NOMO-1 (cell line): ENCODE measurements around the gene GLRX.
"Not testable (repeated sequence)": the region's sequence is repeated elsewhere in the genome, so short reads cannot be mapped to it uniquely, and the experiment has no call there.

Experiments
- DNase-seq, 2 experiments: peaks; one replicate each; lab custom pipeline; 2025; ENCODE audit not compliant: unreplicated experiment in 2 of 2; lab: John Stamatoyannopoulos, UW

Gene GLRX

DNA sequence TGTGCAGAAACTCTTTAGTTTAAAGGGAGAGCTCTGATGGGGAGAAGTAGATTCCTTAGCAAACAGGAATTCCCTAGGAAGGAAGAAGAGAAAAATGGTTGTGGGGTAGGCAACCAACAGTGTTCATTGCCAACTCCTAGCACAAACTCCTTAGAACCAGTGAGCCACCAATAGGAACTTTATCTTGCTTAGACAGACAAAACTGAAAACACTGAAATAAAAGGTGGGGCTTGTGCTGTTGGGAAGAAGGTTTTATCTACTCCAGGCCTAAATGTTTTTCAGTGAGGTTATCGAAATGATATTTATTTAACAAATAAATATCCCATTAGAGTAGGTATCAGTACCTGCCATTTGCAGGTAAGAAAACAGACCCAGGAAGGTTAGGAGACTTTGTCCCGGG, 7.7 kb upstream of the GLRX start:
- DNase-seq = no peak

DNA sequence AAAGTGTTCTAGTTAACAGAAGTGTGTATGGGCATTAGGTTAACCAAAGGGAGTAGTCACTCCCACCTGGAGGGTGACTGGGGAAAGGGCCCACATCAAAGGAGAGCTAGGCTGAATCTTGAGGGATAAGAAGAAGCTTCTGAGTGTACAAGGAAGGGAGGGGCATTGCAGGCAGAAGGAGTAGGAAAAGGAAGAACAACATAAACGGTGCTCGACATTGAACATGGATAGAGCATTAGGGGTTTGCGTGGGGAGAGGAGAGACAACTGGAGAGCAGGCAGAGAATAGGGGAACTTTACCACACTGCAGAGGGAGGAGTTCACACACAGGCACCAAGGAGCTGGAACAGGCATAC, 5.3 kb upstream of the GLRX start:
- no peak for DNase-seq

DNA sequence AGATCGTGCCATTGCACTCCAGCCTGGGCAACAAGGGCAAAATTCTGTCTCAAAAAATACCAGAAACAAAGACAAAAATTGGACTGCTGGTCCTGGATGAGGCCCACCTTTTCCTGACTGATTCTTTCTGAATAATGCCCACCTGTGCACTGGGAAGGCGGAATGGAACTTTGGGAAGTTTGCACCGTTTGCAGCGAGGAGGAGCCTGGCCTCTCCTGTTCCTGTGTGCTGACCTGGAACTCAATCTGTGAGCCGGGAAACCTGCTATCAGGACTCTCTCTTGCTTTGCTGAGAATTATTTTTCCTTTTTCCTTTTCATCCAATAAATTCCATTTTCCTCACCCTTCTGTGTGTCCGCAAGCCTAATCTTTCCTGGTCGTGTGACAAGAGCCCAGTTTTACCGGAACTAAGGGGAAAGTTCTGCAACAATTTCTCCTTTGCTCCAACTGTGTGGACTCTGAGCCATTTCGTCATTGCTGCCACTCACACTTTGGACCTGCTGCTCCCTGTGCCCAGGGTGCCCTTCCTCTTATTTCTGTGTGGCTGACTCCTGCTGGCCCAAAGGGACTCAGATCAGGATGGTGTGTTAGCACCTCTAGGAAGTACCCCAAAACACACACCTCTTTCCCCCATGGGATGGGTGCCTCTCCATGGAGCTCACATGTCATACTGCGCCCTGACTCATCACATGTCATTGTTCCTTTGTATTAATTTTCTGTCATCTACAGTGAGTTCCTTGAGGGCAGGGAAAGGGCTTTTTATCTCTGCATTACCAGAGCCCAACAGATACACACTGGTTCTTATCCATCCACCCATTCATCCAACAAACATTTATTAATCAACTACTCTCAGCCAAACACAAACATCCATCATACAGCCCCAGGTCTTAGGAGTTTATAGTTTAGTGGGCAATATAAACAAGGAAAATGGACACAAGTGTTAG, 4.7 kb upstream of the GLRX start:
- no peak for DNase-seq

DNA sequence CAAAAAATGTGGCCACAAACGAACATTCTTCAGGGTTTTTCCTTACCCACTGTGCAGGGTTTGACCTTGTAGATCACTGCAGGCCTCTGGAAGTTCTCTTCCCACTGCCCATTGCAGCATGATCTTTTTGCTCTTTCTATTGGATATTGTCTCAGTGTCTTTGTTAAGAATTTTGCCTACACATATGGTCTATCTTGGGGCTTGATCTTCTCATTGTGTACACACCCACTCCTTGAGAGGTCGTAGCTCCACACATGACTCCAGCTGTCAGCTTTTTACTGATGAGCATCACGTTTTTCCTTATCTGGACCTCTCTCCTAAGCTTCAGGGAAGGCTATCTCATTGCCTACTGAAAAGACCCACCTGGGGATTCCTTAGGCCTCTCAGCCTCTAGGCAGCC, 3.0 kb upstream of the GLRX start:
- DNase-seq = no peak

DNA sequence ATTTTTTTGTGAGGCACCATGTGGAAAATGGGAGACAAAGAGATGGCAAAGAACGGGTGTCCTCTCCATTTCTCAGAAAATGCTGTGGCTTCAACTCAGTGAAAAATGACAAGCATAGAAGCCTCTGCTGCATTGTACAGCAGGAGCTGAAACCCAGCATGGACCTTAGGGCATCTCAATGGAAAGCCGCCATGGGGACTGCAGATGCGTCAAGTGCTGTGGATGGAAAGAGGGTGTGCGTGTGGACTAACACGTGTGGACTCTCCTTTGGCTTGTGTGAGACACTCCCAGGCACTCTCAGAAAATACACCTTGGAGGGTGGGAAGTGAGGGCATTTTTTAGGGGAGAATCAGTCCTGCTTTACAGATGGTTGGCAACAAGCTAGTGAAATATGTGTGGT, 2.2 kb upstream of the GLRX start:
- DNase-seq = no peak

DNA sequence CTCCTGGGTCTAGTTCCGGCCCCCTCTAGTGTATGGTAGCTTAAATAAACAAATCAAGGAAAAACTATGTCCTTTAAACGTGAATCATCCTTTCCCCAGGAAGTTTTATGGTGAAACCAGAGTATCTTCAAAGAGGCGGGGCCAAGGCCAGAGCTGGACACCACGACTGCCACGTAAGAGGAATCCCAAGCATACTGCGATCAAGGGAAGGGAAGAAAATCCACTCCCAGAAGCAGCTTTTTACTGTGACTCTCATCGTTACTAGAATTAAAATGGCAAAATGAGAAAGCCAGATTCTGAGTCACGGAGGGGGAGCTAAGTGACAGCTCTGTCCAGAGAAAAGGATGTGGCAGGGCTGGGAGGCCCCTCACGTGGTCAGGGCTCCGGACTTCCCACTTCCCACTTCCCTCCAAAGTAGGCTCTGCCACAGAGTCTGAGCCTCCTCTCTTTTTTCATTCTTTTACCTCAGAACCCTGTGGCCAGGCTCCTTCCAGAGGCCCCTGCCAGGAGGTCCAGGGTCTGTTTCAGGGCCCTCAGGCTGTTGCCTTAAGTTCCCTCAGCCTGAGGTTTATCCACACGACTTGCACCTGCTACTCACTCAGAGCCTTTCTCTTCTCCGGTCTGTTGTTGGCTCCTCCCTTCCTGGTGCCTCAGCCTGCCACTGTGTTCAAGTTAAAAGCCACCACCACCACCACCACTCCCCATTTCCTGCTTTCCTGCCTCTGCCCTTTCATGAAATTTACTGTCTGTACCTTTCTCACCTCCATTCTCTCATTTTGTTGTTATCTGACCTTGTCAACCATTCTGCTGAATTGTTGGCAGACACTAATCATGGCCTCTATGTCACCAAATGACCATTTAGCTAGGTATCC, 1.4 kb upstream of the GLRX start:
- peak; percentile 78 for DNase-seq

DNA sequence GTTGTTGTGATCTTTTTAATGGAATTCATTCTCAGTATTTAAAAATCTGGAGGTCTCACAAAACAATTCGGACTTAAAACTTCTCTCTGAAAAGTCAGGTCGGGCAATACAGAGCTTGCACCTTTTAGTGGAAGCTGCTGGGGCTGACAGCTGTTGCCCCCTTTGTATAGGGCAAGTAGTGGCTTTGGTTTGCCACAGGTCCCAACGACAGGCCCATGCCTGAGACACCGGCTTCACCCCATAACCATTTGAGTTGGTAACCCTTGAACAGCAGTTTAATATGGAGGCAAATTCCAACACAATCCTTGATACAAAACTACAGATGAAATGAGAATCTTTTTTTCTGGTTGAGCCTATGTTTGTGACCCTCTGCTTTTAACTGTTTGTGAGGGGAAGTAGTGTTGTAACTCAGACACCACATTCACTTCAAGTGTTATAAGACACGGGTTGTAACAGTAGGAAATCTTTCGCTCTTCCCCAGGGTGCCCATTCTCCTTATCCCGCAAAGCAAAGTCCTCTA, 752 bp upstream of the GLRX start:
- DNase-seq = peak in 1 of 2 experiments; percentile 50

DNA sequence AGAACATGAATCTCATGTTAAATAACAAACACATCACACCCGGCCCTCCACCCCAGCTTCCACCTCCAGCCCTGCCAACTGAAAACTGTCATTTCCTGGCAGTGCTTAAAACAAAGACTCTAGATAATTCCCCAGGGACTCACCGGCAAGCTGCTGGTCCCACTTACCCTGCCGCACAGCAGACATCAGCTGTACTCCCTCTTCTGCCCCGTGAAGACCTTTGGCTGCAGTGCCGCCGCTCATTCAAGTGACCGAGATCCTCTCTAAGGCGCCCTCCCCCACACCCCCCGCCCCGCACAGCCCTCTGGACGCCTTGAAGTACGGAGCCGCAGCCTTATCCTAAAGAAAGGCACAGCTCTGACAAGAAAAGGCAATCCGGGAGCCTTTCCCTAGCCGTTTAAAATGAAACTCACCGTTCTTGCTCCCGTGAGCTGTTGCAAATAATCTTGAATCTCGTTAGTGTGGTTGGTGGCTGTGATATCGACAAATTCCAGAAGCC, 434 bp downstream of the GLRX start:
- peak; percentile 31 to 37 for DNase-seq

DNA sequence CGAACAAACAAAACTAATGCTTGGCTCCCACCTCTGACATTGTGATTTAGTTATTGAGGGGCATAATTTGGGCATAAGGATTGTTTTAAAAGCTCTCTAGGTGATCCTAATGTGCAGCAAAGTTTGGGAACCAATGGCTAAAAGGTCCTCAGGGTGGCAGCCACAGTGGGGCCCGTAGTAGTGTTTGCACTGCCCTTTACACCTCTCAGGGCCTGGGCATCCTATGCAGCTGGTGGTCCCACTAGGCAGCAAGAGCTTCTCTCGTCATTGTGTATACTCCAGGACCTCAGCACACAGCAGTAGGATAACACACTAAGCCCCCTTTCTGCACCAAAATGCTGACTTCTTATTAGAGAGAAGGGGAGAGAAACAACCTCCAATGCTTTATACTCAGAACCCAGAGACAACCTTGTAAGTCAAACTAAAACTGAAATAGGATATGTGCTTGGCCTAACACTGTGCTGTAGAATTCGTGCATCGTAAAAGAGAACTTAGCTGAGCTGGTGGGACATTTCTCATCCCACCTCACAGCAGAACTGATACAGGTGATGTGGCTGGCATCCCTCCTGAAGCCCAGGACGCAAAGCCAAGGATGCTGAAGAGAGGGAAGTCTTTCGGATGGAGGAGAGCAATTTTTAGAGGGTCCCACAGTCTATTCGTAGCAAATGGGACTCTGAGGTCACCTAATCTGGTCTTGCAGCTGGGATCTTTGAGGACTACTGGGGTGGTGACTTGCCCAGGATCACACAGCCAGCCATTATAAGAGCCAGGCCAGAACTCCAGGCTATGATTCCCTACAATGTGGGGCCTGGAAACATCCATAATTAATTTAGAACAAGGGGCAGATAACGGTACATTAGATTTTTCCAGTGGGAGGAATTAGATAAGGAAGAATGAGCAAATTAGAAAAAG, 1.2 kb downstream of the GLRX start:
- no peak for DNase-seq

DNA sequence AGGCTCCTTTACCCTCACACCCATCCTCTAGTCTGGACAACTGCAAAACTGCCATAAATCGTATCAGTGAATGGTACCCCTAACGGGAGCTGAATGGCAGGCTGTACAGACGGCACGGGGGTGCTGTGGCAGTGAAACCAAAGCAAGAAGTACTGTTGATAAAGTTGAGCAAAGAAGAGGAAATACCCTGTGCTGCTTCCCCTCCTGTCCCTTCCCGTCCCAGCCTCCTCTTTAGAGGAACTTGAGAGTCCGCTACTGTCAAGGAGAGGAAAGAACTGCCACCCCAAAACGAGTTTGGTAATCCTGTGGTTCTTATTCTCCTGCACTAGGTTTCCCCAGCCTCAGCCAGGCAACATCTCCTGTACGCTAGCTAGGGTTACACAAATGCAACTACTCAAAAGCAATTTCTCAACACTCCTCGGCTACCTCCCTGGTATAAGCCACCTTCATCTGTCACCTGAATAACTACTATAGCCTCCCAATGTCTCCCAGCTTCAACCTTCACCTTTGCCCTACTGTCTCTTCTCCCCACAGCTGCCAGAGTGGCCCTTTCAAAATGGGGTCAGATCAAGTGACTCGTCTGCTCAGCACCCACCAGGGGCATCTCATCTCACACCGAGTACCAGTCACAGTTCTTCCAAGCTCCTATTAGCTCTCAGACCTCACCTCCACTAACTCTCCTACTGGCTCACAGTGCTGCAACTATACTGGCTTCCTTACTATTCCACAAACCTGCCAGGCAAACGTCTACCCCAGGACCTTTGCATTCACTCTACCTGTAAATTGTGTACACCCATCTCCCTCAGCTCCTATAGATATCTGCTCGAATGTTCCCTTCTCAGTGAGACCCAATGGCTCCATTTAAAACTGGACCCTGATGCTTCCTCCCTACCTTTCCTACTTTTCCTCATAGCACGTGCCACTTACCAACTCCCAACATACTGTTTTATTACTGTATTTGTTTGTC, 4.1 kb downstream of the GLRX start:
- peak; percentile 92 to 99 for DNase-seq

DNA sequence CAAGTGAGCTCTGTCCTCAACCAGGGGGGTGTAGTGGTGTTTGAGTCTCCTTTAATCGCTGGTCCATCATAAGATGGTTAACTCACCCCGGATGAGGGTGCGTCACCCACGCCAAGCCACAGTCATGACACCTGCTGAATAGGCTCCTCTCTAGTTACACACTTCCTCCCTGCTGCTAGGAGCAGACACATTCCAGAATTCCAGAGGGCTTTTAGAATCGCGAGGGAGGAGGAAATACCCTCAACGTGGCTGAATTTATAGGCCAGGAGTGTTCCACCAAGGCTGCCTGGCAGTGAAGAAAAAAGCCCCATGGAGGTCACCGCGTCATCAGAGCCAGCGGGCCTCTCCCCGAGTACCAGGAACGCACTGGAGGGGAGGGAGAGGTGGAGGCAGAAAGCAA, 5.1 kb downstream of the GLRX start:
- no peak for DNase-seq

DNA sequence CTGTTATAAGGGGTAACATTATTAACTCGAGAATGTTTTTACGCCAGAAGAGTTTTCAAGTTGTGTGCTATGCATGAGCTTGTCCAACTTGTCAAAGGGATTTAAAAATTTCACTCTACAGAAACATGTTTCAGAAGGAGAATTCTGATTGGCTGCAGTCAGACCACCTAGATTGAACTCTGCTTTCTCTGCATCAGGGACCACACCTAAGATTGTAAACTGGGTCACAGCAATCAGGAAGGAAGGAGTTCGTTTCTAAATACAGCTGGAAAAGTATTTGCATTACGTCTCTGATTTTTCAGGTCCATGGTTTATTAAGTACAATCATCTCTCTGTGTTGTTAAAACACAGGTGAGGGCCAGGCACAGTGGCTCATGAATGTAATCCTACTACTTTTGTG, 5.8 kb downstream of the GLRX start:
- DNase-seq = no peak

DNA sequence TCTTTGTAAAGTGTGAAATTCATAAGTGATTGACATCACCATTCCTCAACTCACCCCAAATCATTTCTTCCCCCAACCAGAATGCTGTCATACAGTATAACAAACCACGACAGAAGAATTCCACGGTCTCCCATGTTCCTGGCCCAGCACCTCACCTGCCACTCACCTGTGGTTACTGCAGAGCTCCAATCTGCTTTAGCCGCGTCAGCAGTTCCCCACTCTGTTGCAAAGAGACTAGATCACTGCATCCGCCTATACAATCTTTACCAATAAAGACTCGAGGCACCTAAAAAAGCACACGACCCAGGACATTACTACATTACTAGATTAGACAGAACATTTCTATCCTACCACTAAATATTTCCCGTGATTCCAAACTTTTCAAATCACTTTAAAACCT, 6.2 kb downstream of the GLRX start:
- no peak for DNase-seq

DNA sequence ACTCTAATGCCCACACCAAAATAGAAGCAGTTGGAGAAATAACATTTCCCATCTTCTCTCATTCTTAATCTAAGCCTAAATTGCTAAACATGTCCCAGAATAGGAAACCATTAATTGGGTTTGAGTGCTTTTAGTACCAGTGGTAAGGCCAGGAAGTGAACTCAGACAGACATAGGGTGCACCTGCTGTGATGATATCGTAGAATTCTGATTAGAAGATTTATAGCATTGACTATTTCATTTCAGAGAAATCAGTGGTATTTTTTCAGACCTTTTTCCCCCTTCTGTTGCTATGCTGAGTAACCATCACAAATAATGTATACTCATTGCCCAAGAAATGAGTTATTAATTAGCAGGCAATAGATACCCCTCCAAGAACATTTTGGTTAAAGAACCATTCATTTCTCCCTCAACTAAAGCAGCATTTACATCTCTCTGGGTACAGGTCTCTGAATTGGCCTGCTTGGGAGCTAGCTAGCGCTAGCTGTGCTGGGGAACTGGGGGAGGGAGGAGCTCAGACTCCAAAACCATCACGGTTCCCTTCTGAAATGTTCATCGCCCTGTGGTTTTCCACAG, 7.3 kb downstream of the GLRX start:
- no peak for DNase-seq

DNA sequence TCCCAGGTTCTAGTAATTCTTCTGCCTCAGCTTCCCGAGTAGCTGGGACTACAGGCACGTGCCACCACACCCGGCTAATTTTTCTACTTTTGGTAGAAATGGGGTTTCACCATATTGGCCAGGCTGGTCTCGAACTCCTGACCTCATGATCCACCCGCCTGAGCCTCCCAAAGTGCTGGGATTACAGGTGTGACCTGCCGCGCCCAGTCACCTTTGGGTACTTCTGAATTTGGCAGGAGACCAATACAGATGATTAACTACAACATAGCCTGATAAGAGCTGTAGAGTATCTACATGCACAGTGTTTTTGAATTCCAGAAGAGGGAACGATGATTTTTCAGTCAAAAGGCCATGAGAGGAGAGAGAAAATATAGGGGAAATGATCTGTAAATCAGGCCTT, 9.5 kb downstream of the GLRX start:
- not testable (repeated sequence) for DNase-seq

DNA sequence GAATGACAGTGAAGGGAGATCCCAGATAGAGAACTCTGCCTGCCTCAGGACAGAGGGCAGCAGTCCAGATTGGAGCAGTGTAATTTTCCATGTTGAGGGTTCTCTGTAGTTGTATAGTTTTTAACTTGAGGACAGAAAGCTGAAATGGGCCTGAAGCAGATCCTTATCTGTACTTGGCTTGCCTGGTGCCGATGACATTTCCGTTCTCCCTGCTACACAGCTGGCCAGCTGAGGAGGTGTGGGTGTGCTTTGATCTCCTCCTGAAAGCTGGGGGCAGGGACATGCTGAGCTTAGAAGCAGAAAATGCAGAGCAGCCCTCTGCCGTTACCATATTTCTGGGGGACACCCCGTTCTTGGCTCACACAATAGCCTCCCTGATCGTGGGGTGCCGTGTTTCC, 10.5 kb downstream of the GLRX start:
- no peak for DNase-seq

DNA sequence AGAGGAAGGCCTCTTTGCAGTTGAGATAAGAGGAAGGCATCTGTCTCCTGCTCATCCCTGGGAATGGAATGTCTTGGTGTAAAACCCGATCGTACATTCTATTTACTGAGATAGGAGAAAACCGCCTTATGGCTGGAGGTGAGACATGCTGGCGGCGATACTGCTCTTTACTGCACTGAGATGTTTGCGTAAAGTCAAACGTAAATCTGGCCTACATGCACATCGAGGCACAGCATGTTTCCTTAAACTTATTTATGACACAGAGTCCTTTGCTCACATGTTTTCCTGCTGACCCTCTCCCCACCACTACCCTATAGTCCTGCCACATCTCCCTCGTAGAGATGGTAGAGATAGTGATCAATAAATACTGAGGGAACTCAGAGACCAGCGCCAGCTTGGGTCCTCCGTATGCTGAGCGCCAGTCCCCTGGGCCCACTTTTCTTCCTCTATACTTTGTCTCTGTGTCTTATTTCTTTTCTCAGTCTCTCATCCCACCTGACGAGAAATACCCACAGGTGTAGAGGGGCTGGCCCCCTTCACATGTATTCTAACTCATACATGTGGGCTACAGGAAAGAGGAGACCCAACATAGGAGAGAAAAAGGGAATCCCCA, 11.0 kb downstream of the GLRX start:
- not testable (repeated sequence) for DNase-seq

DNA sequence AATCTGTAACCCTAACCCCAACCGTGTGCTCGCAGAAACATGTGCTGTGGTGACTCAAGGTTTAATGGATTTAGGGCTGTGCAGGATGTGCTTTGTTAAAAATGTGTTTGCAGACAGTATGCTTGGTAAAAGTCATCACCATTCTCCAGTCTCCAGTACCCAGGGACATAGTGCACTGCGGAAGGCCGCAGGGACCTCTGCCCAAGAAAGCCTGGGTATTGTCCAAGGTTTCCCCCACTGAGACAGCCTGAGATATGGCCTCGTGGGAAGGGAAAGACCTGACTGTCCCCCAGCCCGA, 11.5 kb downstream of the GLRX start:
- not testable (repeated sequence) for DNase-seq
